NCI-H82 (cell line): Measurements from ENCODE around the gene AMBP.

Source experiments
- DNase-seq: peaks from one replicate; lab custom pipeline; 2025; lab: John Stamatoyannopoulos, UW

The AMBP gene

DNA sequence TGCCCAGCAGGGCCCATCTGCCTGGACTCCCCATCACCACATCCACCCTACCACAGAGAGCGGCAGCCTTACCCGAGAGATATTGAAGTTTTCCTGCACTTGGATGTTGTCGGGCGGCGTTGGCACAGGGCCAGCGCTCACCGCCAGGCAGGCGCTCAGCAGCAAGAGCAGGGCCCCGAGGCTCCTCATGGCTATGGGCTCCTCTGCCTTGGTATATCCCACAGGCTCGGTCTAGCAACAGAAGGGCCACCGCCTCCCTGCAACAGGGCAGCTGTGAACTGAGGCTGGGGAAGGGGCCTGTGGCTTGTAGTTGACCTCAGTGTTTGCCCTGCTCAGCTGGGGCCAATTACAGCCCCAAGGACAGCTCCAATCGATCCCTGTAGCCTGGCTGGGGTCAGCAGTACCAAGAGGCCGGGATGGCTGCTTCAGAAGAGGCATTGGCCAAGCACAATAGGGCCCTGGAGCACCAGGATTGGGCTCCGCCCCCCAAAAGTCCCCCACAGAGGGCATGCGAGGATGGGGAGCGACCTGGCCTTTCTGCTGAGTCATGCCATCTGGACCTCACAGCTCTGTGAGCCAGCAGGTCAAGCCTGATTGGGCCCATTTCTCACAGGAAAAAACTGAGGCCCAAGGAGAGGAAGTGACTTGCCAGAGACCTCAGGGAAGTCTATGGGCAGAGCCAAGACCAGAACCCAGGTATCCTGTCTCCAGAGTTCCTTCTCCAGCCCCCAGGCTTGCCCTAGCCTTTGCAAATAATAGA, at the start of gene AMBP:
Gene AMBP (minus strand): TSS at position 280 of the 760 bp plus-strand sequence. CDS start 91 bp downstream, at position 189.
- DNase-seq, result peak; percentile 42

GRCh38 chr9:114126247-114127060, 48.4 kb upstream of the AMBP start:
- no peak for DNase-seq

GRCh38 chr9:114125476-114126013, 47.4 kb upstream of the AMBP start:
- DNase-seq, result peak; percentile 33

DNA sequence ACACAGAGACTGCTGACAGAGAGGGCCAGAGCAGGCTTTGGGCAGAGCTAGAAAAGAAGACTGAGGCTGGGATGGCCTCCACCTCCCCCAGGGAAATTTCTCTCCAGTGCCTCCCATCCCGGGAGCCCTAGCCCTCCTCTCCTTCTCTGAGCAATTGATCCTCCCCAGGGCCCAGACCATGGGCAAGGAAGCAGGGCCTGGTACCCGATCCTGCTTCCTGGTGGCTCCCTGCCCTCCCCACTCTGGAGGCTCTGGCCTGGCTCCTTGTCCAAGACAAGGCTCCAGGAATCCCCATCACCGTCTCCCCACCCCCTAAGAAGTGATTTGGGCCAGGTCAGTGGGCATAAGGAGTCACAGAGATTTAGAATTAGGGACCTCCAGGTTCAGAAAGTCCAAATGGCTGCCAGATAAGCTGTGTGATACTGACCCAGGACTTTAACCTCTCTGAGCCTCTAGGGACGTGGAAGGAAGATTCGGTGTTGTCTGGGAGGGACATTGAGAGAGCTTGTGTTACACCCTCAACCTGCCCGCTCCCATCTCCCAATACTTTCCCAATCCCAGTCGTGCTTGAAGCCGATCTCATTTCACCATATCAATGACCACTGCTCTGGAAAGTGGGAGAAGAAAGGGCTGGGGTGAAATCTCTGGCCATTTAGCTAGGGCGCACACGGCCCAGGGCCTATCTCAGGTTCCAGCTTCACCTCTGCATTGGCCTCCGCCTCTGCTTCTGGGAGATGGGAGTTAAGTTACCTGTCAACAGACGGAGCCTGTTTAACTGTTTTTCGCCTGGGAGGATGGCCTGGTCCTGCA, 46.8 kb upstream of the AMBP start:
- no peak for DNase-seq

GRCh38 chr9:114124138-114124537, 46.0 kb upstream of the AMBP start:
- no peak for DNase-seq

GRCh38 chr9:114123031-114123977, 45.2 kb upstream of the AMBP start:
- DNase-seq, result no peak

DNA sequence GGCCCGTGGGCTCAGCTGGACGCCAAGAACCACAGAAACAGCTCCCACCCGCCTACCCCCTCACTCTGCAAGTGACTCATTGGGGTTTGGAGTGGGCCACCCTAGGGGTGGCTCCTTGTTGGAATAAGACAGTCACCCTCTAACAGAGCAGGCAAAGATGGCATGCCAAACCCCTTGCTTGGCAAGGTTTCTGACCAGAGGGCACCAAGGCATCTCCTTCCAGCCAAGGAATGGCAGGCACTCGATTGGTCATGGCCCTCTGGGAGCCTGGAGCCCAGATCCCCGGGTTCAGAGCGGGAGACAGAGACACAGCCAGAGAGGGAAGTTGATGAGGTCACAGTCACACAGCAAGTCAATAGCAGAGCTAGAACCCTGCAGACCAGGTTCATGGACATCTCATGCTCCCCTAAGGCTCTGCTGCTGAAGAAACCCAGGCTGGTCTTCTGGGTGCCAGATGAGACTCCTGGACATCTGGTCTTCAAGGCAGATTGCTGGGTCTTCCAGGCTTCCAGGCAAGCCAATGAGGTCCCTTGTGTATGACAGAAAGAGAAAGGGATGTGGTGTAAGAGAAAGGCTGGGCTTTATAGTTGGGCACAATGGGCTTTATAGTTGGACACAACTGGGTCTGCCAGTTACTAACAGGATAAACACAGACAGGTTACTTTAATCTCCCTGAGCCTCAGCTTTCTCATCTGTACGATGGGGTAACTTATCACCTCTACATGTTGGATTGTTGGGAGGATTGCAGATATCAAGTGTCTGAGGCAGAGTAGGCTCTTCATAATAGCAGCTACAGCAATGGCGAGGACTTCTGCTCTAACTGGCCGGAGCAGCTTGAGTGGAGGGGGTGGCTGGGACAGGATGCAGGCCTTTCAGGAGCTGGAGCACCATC, 44.3 kb upstream of the AMBP start:
- peak; percentile 34 for DNase-seq

GRCh38 chr9:114121227-114122135, 43.4 kb upstream of the AMBP start:
- DNase-seq, result peak; percentile 95

DNA sequence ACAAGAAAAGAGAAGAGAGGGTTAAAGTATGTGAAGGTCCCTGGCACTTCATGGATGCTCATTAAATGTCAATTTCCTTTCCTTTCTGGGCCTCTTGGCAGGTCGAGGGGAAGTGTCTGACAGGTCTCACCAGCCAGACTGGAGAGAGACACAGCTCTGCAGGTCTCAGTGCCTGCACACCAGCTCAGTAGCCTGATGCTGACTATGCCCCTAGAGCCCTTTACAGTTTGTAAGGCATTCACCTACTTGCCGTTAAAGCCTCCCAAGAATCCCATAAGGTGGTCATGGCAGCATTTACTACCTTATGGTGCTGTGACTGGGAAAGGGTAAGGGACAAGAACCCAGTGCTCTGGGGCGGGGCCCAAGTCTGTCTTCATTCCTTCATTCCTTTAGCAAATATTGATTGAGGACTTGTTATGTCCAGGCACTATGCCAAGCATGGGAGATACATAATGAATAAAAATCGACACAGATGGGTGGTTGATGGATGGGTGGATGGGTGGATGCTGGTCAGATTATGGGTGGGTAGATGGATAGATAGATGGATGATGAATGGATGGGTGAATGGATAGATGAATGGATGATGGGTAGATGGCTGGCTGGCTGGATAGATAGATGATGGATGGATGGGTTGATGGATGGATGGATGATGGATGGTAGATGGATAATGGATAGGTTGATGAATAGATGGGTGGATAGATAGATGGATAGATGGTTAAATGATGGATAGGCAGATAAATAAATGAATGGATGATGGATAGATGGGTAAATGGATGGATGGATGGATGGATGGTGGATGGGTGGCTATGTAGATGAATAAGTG, 42.3 kb upstream of the AMBP start:
- DNase-seq, result no peak

GRCh38 chr9:114119242-114120191, 41.4 kb upstream of the AMBP start:
- DNase-seq, result no peak

- no peak for DNase-seq
These were observed 40.1 kb upstream of the AMBP start for GRCh38 chr9:114117996-114118830.

DNA sequence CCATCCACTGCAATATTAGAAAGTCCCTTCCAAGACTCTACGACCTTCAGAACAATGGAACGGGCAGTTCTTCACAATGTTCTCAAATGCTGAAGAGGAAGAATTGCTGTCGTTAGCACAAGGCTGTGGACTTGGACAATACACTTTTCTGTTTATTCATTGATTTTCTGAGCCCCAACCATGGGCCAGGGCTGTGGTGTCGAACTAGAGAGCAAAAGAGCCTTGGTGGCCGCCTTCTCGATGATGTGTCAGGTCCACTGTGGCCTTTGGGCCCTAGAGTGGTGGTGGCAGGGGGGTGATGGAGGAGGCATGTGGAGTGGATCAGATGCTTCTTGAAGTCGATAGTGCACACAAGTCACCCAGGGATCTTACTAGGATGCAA, 39.5 kb upstream of the AMBP start:
- DNase-seq, result no peak

- no peak for DNase-seq
These were observed 38.1 kb upstream of the AMBP start for GRCh38 chr9:114116126-114116747.

DNA sequence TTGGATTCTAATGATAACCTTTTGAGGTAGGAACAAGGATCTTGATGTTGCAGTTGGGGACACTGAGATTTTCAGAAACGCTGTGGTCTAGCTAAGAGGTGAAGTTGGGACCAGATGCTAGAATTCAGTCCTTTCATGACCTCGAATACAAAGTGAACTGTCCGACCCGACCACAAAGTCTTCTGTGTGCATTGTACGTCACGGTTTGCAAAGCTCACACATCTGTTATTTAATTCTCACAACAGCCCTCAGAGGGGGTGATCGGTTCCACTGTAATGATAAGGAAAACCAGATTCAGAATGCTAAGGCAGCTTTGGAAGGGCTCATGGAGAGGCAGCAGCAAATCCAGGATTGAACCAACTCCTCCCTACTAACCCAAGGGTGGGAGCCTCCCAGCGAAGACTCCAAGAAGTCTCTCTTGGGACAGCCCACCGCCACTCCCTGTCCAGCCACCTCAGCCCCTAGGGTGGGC, 37.6 kb upstream of the AMBP start:
- DNase-seq, result peak; percentile 76

- DNase-seq, result no peak
These were observed 36.3 kb upstream of the AMBP start for GRCh38 chr9:114114364-114114763.
